H1 (cell line): ENCODE data around the gene ARPP21. TPM values are rescaled to one million over a fixed set of nuclear protein-coding genes. Genes with fewer than 3 reads are reported as not detected.

Source experiments
- CTCF ChIA-PET: fragments of 300-600 bp; sonication (Branson Sonifier 250); formaldehyde crosslinking; loops from one replicate; lab custom pipeline; 2021; ENCODE audit not compliant: partially characterized antibody; lab: Charles Lee
- POLR2A ChIA-PET: fragments of 300-600 bp; sonication (Branson Sonifier 250); formaldehyde crosslinking; loops from one replicate; lab custom pipeline; 2021; ENCODE audit warnings: inconsistent platforms; ENCODE audit not compliant: partially characterized antibody; lab: Charles Lee
- DNase-seq, 2 experiments: peaks; one replicate each; pipeline versions ENCODE4 v3.0.0 to v3.0.0-alpha.2; 2010 to 2022; ENCODE audit warnings: low spot score in 2 of 2, low read depth in 1 of 2, mixed read lengths in 1 of 2
- FAIRE-seq: peaks from 2 replicates; lab custom pipeline; 2011; peaks lifted over from hg19 to GRCh38; lab: Jason Lieb, UNC
- H2AFZ ChIP-seq: 2 replicates; pipeline ENCODE4 v1.8.1; 2012; ENCODE audit warnings: low read length, inconsistent platforms
- H2AK5ac ChIP-seq: 2 replicates; pipeline ENCODE4 v1.6.1; 2013; ENCODE audit warnings: low read depth, low read length
- H2BK120ac ChIP-seq: replicated peaks from 2 replicates; pipeline ENCODE3; 2013; ENCODE audit warnings: low read depth, low read length, inconsistent platforms
- H2BK12ac ChIP-seq: 2 replicates; pipeline ENCODE4 v1.6.1; 2013; ENCODE audit warnings: low read depth, low read length
- H2BK15ac ChIP-seq: 2 replicates; pipeline ENCODE4 v1.6.1; 2013; ENCODE audit warnings: low read length
- H2BK20ac ChIP-seq: 2 replicates; pipeline ENCODE4 v1.6.1; 2013; ENCODE audit warnings: low read length
- H2BK5ac ChIP-seq: 2 replicates; pipeline ENCODE4 v1.6.1; 2013; ENCODE audit warnings: low read depth, low read length
- H3K14ac ChIP-seq: 2 replicates; pipeline ENCODE4 v1.6.1; 2013; ENCODE audit warnings: inconsistent platforms; ENCODE audit not compliant: insufficient read length
- H3K18ac ChIP-seq: 2 replicates; pipeline ENCODE4 v1.6.1; 2013; ENCODE audit warnings: low read length; ENCODE audit errors: extremely low read depth
- H3K23ac ChIP-seq: 2 replicates; pipeline ENCODE4 v1.6.1; 2013; ENCODE audit warnings: inconsistent platforms; ENCODE audit not compliant: insufficient read length
- H3K23me2 ChIP-seq: 2 replicates; pipeline ENCODE4 v1.6.1; 2013; ENCODE audit warnings: low read depth, low read length
- H3K27ac ChIP-seq: 2 replicates; pipeline ENCODE4 v1.6.1; 2011; ENCODE audit warnings: low read depth, low read length, inconsistent platforms
- H3K27me3 ChIP-seq, 4 experiments: replicated peaks in 1 of 4; 1 replicate in 1 of 4; 2 replicates in 3 of 4; pipeline versions ENCODE4 v1.6.1 to v1.8.1; 2011 to 2013; ENCODE audit warnings: low read length in 3 of 4, mild to moderate bottlenecking in 3 of 4, inconsistent platforms in 2 of 4, mixed read lengths in 2 of 4, moderate library complexity in 1 of 4; ENCODE audit not compliant: control insufficient read depth in 3 of 4, insufficient read depth in 3 of 4; ENCODE audit errors: extremely low read depth in 1 of 4
- H3K36me3 ChIP-seq, 4 experiments: 2 replicates each; pipeline versions ENCODE4 v1.6.1 to v1.8.1; 2011 to 2013; ENCODE audit warnings: mild to moderate bottlenecking in 4 of 4, low read length in 3 of 4, moderate library complexity in 2 of 4, control low read depth in 1 of 4, inconsistent platforms in 1 of 4; ENCODE audit not compliant: insufficient read depth in 4 of 4, control insufficient read depth in 2 of 4
- H3K4ac ChIP-seq: replicated peaks from 2 replicates; pipeline ENCODE3; 2013; ENCODE audit warnings: low read length, low read depth, mixed read lengths, inconsistent platforms; ENCODE audit not compliant: insufficient read length
- H3K4me1 ChIP-seq, 4 experiments: replicated peaks in 1 of 4; 1 replicate in 1 of 4; 2 replicates in 3 of 4; pipeline versions ENCODE4 v1.6.1 to v1.8.1; 2011 to 2013; ENCODE audit warnings: low read length in 3 of 4, inconsistent platforms in 2 of 4, mixed read lengths in 1 of 4; ENCODE audit not compliant: insufficient read depth in 4 of 4, control insufficient read depth in 3 of 4
- H3K4me2 ChIP-seq, 2 experiments: 2 replicates each; pipeline versions ENCODE4 v1.6.1 to v1.8.1; 2011 to 2013; ENCODE audit warnings: low read depth in 2 of 2, low read length in 2 of 2, control low read depth in 1 of 2, inconsistent platforms in 1 of 2, mild to moderate bottlenecking in 1 of 2; ENCODE audit not compliant: insufficient read depth in 1 of 2
- H3K4me3 ChIP-seq, 4 experiments: fragments of 200-600, 300-600 bp in 1 of 4; sonication (generic), shearing (Covaris generic), sonication (Bioruptor Twin) in 1 of 4; 2 replicates each; pipeline versions ENCODE4 v1.5.1 to v1.8.1; 2011 to 2016; ENCODE audit warnings: low read length in 4 of 4, low read depth in 3 of 4, control low read depth in 2 of 4, inconsistent platforms in 2 of 4, mild to moderate bottlenecking in 2 of 4, mixed read lengths in 1 of 4, moderate library complexity in 1 of 4; ENCODE audit not compliant: insufficient read depth in 2 of 4; ENCODE audit errors: extremely low read depth in 1 of 4
- H3K56ac ChIP-seq: replicated peaks from 2 replicates; pipeline ENCODE3; 2013; ENCODE audit warnings: low read depth, mild to moderate bottlenecking, mixed read lengths, low read length, inconsistent platforms; ENCODE audit not compliant: insufficient read length
- H3K79me1 ChIP-seq: 2 replicates; pipeline ENCODE4 v1.6.1; 2013; ENCODE audit warnings: low read depth, low read length, control low read depth
- H3K79me2 ChIP-seq, 2 experiments: 2 replicates each; pipeline versions ENCODE4 v1.6.1 to v1.8.1; 2012 to 2013; ENCODE audit warnings: low read length in 2 of 2, mild to moderate bottlenecking in 2 of 2, inconsistent platforms in 1 of 2; ENCODE audit not compliant: insufficient read depth in 2 of 2, control insufficient read depth in 1 of 2
- H3K9ac ChIP-seq, 4 experiments: replicated peaks in 1 of 4; 1 replicate in 1 of 4; 2 replicates in 3 of 4; pipeline versions ENCODE4 v1.6.1 to v1.8.1; 2011 to 2013; ENCODE audit warnings: low read depth in 3 of 4, low read length in 3 of 4, control low read depth in 2 of 4, mild to moderate bottlenecking in 2 of 4, moderate library complexity in 2 of 4, inconsistent platforms in 1 of 4; ENCODE audit errors: extremely low read depth in 1 of 4
- H3K9me3 ChIP-seq, 2 experiments: 2 replicates each; pipeline versions ENCODE4 v1.6.1 to v1.8.1; 2012 to 2013; ENCODE audit warnings: mild to moderate bottlenecking in 2 of 2, moderate library complexity in 2 of 2, control low read depth in 1 of 2, inconsistent platforms in 1 of 2, low read depth in 1 of 2, low read length in 1 of 2, mixed read lengths in 1 of 2; ENCODE audit not compliant: insufficient read depth in 2 of 2
- H4K20me1 ChIP-seq, 2 experiments: replicated peaks in 1 of 2; 2 replicates each; pipeline versions ENCODE3 to v1.8.1; 2011 to 2013; ENCODE audit warnings: inconsistent platforms in 2 of 2, low read length in 2 of 2, mild to moderate bottlenecking in 1 of 2; ENCODE audit not compliant: insufficient read depth in 2 of 2, control insufficient read depth in 1 of 2
- H4K5ac ChIP-seq: 2 replicates; pipeline ENCODE4 v1.6.1; 2013; ENCODE audit warnings: low read length, low read depth, mixed read lengths, inconsistent platforms; ENCODE audit not compliant: insufficient read length
- H4K8ac ChIP-seq: 2 replicates; pipeline ENCODE4 v1.8.0; 2013; ENCODE audit warnings: mild to moderate bottlenecking, moderate library complexity, low read length, inconsistent platforms; ENCODE audit not compliant: insufficient read depth; ENCODE audit errors: extremely low read depth
- H4K91ac ChIP-seq: replicated peaks from 2 replicates; pipeline ENCODE3; 2013; ENCODE audit warnings: low read length, mixed read lengths, inconsistent platforms; ENCODE audit not compliant: insufficient read length
- BACH1 ChIP-seq: IDR thresholded peaks from 2 replicates; pipeline ENCODE4 v1.6.1; 2012; ENCODE audit warnings: low read length, improper control_type of control experiment
- CHD1 ChIP-seq: IDR thresholded peaks from 2 replicates; pipeline ENCODE4 v1.6.1; 2012; ENCODE audit warnings: low read depth, low read length, improper control_type of control experiment
- CHD2 ChIP-seq: IDR thresholded peaks from 2 replicates; pipeline ENCODE4 v1.6.1; 2012; ENCODE audit warnings: low read length, improper control_type of control experiment
- SIRT6 ChIP-seq: IDR thresholded peaks from one replicate; pipeline ENCODE4 v1.7.1; 2012; ENCODE audit warnings: low read length, inconsistent platforms
- TAF7 ChIP-seq: optimal IDR thresholded peaks from 2 replicates; pipeline ENCODE3; 2011; ENCODE audit warnings: low read depth, mild to moderate bottlenecking, inconsistent platforms, low read length, moderate library complexity, borderline replicate concordance
- WGBS, 2 experiments: shearing (Covaris generic) in 1 of 2; methylation state at CpG; one replicate each; pipeline versions ENCODE4 v1.1.6 to v1.1.7; 2013 to 2015; ENCODE audit warnings: low lambda C conversion rate in 2 of 2, mixed read lengths in 2 of 2, inconsistent platforms in 1 of 2, low coverage in 1 of 2, missing lambda C conversion rate in 1 of 2; ENCODE audit not compliant: insufficient replicate concordance in 2 of 2, insufficient coverage in 1 of 2, insufficient read length in 1 of 2; ENCODE audit errors: extremely low coverage in 1 of 2, missing lambda C conversion rate in 1 of 2; 5-methylcytosine and 5-hydroxymethylcytosine counted together
- polyA plus RNA-seq, 7 experiments: library from polyadenylated mRNA; depleted of rRNA in 3 of 7; stranded (reverse) in 5 of 7; unstranded in 2 of 7; fragments of >200 nt in 5 of 7; fragments of 200-250 nt in 2 of 7; gene quantifications; 1 replicate in 5 of 7; 2 replicates in 1 of 7; 4 replicates in 1 of 7; pipeline versions ENCODE4 v1.2.1 to v1.2.3, GENCODE V29; 2011 to 2013; ENCODE audit warnings: missing spikeins in 2 of 7, mixed read lengths in 2 of 7
- total RNA-seq: library from RNA; stranded (reverse); fragmentation: NEBNext Ultra II Directional; extraction: Animal tissue kit (Norgen Biotek cat#: 25700); gene quantifications from 2 replicates; pipeline ENCODE4 v1.2.1, GENCODE V29; 2021
- TF ChIP-seq, protein P1 (sequence below): IDR thresholded peaks from 2 replicates; pipeline ENCODE4 v1.6.1; 2011; ENCODE audit warnings: low read length, improper control_type of control experiment

ARPP21 gene
- total and polyA plus RNA-seq, 2 of the 8 experiments (the other 6 are each of a cell fraction or from before 2014, with no cell fraction given) = not detected

- H3K9me3 ChIP-seq = no peaks in the 10 kb centered on the region
- H4K5ac ChIP-seq = no peak overlapping the region
- H2BK12ac ChIP-seq = no peak overlapping the region
- H4K91ac ChIP-seq = no peak overlapping the region
- no peaks in the 10 kb centered on the region for H3K79me1 ChIP-seq
- no peak overlapping the region for H3K4me2 ChIP-seq
- no peak overlapping the region for H2AFZ ChIP-seq
- H3K4me1 ChIP-seq = 0 out of 7 replicates have a peak, but pooled peaks cover 0 to 2% (median 0%) of the 10 kb centered on the region in 4 experiments
- H3K27me3 ChIP-seq = no peaks in the 10 kb centered on the region
- no peak overlapping the region for H3K4me3 ChIP-seq
- WGBS, 2 experiments = 81% methylated on average over 8 of the region's 8 CpGs; no CpG with 5 or more reads in 1 of the 2 experiments
- H2AK5ac ChIP-seq = no peak overlapping the region
- ChIA-PET POLR2A (interaction anchor here (0.7 kb wide), 1 partner anchor 1567 kb away, joined by 3 read pairs; no protein-coding TSS in a partner anchor), CTCF (no interaction called here)
- no peak for FAIRE-seq
- H4K20me1 ChIP-seq = no peaks in the 10 kb centered on the region
- H2BK5ac ChIP-seq = no peak overlapping the region
- TF ChIP-seq BACH1 (no peak), CHD2 (no peak), TAF7 (no peak), CHD1 (no peak), SIRT6 (no peak)
- TF ChIP-seq, protein P1, sequence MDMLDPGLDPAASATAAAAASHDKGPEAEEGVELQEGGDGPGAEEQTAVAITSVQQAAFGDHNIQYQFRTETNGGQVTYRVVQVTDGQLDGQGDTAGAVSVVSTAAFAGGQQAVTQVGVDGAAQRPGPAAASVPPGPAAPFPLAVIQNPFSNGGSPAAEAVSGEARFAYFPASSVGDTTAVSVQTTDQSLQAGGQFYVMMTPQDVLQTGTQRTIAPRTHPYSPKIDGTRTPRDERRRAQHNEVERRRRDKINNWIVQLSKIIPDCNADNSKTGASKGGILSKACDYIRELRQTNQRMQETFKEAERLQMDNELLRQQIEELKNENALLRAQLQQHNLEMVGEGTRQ = no peak
- H2BK20ac ChIP-seq = no peak overlapping the region
- no peak overlapping the region for H3K56ac ChIP-seq
- H3K27ac ChIP-seq = no peak overlapping the region
- no peak overlapping the region for H3K18ac ChIP-seq
- H3K36me3 ChIP-seq = no peaks in the 10 kb centered on the region
- no peak overlapping the region for H3K23ac ChIP-seq
- H3K79me2 ChIP-seq = no peaks in the 10 kb centered on the region
- no peak overlapping the region for H3K14ac ChIP-seq
- no peak overlapping the region for H3K9ac ChIP-seq
- no peak overlapping the region for H2BK120ac ChIP-seq
- peak overlapping the region; percentile 44 for H3K4ac ChIP-seq
- no peaks in the 10 kb centered on the region; the same call in 1 of the 2 replicates for H3K23me2 ChIP-seq
- no peak overlapping the region for H4K8ac ChIP-seq
- no peak for DNase-seq
- no peak overlapping the region for H2BK15ac ChIP-seq
These were observed 69.3 kb downstream of the ARPP21 start for GRCh38 chr3:35708394-35709271.
